GM12892 (cell line): ENCODE data around the gene KIF26A.

Experiments
- POLR2A ChIP-seq: IDR thresholded peaks from 2 replicates; pipeline ENCODE4 v1.6.1; 2011; ENCODE audit warnings: low read depth, low read length, control low read depth
- TAF1 ChIP-seq: IDR thresholded peaks from 2 replicates; pipeline ENCODE4 v1.6.1; 2011; ENCODE audit warnings: low read depth, mild to moderate bottlenecking, control low read depth, low read length, borderline replicate concordance

GRCh38 chr14:104120281-104120741, 18.1 kb upstream of the KIF26A start:
- no peak for TF ChIP-seq TAF1
- TF ChIP-seq POLR2A, result no peak
